HG03108 (cell line): ENCODE measurements around the gene AQP5.

Experiments
- ATAC-seq: cut with Tn5 transposase; IDR thresholded peaks from one replicate; pipeline ENCODE4 v1.9.1; 2021; ENCODE audit warnings: moderate library complexity; ENCODE audit not compliant: unreplicated experiment

AQP5 gene

DNA sequence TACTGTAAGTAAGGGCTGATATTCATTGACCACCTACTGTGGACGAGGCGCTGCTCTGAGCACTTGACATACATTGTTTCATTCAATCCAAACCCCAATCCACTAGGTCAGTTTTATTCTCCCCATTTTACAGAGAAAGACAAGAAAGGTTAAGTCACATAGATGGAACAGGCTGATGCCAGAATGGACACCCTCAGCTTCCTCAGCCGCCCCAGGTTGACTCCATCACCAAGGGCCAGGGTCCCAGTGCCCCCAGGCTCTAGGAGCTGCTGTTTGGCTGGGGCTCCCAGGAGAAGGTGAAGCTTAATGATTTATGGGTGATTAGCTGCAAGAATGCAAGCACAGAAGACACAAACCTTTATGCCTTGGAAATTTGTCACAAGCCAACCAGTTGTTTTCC is 11.8 kb upstream of the AQP5 start:
- no peak for ATAC-seq

DNA sequence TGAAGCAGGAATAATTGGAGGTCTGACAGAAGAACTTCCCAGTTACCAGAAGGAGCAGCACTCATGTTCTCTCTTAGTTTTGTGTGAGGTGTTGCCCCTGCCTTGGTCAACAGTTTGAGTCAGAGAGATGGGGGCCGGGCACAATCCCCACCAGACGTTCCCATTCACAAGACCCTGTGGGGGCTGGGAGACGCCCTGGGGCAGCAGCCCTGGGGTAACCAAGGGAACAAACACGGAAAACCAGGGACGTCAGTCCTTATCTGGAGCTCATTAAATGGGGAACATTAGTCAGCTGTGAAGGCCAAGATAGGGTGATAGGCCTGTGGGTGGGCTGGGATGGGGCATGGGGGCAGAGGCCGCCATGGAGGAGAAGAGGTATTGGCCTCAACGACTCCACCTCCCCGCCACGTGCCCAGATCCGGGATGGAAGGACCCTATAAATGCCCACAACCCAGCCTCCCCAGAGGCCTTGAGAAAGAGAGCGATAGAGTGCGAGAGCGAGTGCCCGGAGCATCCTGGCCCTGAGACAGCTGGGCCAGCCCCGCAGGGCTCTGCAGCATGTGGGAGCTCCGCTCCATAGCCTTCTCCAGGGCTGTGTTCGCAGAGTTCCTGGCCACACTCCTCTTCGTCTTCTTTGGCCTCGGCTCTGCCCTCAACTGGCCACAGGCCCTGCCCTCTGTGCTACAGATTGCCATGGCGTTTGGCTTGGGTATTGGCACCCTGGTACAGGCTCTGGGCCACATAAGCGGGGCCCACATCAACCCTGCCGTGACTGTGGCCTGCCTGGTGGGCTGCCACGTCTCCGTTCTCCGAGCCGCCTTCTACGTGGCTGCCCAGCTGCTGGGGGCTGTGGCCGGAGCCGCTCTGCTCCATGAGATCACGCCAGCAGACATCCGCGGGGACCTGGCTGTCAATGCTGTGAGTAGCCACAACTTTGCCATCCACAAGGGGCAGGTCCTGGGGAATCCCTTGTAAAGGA is 11.1 kb upstream of the AQP5 start, which contains the start of gene AQP2:
Gene AQP2 (plus strand): TSS at position 465 of the 979 bp plus-strand sequence. CDS start 94 bp downstream, at position 559.
- no peak for ATAC-seq

DNA sequence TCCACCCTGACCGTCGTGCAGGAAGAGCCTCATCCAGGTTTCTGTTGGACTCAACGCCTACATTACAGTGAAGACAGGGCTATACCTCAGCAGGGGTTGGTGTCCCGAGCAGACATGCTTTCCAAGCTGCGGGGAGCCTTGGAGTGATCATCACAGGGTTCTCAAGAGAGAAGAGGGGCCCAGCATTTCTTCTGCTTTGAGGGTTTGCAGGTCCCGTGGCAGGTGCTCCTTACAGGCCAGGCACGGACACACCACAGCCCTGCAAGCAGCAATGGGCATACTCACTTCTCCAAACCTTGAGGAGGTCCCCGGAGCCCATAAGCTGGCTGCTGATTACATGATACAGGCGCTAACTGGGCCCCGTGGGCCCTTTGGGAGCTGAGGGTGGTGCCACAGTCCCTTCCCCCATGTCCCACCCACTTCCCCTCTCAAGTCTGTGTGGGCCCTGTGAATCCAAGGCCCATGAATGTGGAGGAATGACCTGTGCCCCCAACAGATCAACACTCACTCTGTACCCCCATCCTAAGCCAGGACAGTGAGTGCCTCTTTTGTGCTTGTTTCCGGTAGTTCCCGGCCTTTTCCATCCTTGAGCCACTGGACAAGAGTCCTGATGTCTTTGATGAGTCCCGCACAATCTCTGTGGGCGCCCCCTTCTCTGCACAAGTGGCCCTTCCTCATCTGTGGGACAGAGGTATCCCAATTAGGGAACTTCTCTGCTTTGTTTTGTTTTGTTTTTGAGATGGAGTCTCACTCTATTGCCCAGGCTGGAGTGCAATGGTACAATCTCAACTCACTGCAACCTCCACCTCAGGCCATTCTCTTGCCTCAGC is 10.0 kb upstream of the AQP5 start:
- ATAC-seq = no peak

DNA sequence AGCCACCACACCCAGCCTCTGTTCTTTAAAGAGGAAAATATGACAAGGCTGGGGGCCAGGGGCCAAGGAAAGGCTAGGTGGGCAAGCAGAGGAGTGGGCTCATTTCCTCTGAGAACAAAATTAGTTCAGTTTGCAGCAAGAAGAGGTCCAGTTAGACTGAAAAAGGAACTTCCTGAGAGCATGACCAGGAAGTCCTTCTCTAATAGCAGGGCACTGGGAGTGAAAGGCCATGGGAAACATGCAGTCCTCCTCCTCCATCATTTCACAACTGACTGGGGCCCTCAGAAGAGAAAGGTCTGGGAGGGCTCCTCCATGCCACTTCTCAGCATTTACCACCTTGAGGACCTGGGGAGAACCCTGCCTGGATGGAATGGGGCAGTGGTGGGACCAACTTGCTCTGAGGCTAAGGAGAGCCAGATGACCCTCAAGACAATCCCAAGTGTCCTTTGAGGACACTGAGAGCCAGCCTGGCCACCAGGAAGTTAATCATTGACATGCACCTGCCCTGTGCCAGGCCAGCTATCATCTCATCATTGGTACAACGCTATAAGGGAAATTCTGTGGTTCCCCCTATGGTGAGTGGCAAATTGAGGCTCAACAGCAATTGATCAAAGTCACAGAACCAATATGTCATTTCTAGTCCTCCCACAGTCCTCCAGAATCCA is 9.1 kb upstream of the AQP5 start:
- no peak for ATAC-seq

DNA sequence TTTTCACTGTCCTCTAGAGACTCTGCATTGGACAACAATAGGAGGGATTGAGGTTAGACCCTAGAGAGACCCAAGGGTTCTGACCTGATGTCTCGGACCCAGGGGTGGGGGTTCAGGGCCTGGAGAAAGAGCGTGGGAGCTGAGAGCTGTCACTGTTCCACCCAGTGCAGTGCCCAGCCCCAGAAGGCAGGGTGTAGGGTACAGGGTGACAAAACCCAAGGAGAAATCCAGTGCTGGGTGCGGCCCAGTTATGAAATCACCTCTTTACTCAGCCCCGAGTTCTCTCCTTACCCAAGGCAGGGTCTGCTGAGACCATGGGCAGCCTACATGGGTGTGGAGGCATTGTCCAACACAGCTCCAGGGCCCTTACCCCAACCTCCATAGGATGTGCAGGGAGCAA is 8.5 kb upstream of the AQP5 start:
- no peak for ATAC-seq

DNA sequence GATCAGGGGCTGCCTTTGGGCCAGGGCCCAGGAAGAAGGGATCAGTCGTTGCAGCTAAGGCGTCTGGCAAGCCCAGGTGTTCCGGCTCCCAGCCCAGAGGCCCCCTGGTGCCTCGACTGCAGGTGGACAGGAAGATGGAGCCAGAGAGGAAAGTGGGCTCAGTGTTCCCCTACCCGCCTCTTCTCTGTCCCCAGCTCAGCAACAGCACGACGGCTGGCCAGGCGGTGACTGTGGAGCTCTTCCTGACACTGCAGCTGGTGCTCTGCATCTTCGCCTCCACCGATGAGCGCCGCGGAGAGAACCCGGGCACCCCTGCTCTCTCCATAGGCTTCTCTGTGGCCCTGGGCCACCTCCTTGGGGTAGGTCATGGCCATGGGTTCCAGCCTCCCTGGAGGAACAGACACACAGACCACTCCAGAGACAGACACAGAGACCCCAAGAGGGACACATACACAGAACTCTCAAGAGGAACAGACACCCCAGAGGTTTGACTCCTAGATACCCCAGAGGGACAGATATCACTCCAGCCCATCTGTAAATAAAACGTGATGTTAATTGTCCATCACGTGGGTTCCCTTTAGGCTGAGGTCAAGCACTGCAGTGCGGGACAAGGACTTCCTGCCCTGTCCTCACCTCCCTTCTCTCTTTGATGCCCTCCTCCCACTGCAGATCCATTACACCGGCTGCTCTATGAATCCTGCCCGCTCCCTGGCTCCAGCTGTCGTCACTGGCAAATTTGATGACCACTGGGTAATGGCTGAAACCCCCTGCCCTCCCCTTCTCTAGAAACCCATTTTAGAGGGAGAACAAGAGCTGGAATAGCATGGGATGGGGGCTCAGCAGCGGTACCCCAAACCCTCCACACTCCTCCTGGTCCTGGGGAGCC is 7.5 kb upstream of the AQP5 start:
- ATAC-seq = no peak

DNA sequence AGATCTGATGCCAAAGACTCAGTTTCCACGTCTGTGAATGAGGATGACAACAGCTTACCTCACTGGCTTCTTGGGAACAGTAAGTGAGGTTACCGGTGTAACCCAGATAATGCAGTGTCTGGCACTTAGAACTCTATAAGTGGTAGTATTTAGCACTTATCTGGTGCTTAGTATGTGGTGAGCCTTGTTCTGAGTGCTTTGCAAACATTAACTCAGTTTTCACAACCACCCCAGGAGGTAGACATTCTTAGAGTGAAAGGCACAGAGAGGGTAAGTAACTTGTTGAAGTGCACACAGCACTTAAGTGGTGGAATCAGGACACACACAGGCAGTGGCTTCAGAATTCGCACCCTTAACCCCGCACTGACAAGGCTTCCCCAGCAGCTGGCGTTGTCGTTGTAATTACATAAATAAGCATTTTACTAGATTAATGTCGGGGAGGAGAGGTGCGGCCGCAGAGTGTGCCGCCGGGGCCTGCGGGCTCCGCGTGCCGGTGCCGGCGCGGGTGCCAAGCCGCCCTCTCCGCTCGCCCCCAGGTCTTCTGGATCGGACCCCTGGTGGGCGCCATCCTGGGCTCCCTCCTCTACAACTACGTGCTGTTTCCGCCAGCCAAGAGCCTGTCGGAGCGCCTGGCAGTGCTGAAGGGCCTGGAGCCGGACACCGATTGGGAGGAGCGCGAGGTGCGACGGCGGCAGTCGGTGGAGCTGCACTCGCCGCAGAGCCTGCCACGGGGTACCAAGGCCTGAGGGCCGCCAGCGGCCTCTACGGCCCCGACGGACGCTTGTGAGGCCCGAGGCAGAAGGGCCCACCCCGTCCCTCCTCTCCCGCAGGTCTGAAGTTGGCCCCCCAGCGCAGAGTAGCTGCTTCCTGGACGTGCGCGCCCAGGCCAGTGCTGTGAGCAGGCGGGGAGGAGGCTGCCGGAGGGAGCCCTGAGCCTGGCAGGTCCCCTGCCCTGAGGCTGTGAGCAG is 6.5 kb upstream of the AQP5 start:
- ATAC-seq = no peak

DNA sequence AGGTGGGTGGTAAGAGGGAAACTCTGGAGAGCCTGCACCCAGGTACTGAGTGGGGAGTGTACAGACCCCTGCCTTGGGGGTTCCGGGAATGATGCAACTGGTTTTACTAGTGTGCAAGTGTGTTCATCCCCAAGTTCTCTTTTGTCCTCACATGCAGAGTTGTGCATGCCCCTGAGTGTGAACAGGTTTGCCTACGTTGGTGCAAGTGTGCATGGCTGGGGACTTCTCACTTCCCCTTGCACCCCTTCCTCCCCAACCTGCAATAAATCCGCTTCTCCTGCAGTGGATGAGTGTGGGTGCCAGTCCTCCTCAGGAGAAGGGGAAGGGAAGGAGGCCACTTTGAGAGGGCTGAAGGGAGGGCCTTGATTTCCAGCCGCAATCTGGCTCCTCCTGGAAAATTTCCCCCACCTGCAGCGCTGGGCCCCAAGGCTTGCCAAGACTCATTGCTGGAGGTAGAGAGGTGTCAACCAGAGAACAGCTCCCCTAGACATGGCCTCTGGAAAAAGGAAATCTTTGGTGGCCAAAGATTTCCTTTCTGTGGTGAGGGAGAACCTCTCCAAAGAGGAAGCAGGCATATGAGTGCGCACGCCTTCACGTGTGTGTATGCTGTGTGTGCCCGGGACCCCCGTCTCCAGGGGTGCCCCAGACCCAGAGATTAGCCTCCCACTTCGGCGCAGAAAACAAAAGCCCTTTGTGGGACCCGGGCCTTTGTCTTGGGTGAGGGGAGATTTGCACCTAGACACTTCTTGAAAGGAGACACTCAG is 5.6 kb upstream of the AQP5 start:
- ATAC-seq = no peak

DNA sequence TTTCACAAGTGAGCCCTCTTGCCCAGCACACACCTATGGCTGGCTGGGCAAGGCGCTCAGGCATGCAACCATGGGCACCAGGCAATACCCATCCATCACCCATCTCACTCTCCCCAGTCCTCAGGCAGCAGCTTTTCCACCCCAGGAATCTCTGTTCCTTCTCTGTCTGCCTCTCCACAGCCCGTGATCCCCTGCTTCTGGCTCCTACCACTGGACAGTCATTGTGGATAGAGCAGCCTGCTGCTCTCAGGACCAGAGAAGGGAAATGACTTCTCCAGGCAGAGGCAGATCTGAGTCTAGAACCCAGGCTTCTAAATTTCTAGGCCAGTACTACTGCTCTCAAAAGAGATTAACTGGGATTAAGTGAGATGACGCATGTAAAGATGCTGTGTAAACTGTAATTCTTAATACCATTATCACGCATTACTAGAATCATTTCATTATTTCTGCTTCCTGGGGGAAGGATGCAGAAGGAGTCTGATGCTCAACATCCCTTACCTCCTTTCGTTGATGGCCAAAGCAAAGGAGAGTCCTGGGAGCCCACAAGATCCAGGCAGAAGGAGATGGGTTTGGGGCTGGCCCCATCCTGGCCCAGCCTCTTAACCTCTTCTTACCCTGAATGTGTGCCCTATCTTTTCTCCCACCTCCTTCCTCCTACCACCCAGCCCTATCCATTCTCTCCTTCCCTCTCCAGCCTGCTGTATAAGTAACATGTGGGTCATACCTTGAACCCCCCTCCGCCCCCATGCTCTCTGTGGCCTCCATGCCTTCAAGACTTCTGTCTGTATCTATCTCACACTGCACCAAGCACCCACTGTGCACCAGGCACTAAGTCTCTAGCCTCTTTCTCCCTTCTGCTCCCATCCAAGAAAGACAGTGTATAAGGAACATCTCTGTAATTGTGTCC is 4.8 kb upstream of the AQP5 start:
- no peak for ATAC-seq

DNA sequence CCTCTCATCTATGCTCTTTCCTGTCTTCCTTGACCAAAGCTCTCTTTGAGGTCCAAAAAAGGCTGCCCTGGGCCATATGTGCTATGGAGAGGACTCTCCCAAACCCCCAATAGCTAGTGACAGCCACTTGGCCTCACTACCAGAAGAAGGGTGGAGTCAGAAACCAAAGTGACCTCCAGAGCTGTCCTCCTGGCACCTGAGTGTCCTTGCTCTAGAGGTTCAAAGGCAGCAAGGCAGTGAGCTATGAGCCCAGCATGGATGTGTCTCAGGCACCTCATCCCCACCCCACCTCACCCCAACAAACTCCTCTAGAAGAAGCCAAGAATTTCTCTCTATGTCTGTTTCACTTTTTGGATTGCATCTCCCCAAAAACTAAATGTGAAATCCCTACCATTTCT is 4.1 kb upstream of the AQP5 start:
- ATAC-seq = no peak

DNA sequence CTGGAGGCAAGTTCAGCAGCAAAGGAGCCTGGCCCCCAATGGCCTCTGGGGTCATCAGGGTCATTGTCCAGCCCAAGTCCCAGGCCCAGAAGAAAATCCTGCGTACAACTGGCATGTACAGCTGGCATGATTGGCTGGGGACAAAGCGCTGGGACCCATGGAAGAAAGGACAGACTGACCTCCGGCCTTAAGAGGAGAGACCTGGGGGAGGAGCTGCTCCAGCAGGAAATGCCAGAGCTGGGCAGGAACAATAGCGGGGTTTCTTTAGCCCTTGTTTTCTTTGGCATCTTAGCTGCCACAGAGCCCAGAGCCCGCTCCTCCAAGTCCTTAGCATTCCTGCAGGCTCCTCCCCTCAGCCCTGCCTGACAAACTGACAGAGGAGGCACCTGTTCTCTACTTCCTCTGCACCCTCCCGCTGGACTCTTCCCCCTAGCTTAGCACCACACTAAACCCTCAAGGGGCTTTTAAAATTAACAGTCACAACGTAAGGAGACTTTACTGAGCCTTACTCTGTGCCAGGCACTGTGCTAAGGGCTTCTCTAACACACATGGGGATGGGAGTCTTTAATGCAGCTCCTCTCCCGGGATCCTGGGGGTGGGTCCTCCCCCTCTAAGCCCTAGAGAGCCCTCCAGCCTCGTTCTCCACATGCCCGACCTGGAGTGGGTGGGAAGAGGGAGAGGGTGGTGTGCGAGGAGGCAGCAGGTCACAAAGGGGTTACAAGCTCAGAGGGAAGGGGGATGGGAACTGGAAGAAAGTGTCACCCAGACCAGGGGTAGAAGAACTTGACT is 1.8 kb upstream of the AQP5 start:
- no peak for ATAC-seq

DNA sequence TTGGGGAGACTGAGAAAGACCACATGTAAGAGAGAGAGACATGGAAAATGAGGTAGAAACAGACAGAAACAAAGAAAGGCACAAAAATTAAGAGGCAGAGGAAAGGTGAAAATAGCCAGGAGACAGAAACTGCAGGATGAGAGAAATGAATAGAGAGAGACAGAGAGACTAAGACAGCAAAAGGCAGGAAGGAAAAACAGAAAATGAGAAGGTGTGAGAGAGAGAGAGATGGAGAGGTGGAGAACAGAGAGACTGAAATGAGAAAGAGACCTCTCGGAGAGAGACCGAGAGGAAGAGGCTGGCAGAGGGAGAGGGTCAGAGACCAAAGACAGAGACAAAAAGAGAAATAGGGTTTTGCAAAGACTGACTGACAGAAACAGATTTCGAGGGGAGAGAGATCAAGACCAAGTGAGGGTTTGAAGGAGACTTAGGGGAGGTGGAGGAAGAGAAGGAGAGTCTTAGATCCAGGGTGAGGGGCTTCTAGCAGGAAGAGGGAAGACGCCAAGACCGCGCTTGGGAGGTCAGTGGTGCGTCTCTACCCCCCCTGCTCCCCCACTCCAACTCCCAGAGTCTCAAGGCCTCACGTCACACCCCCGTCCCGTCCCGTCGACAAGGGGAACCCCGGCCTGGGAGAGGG is 1.1 kb upstream of the AQP5 start:
- ATAC-seq = no peak

DNA sequence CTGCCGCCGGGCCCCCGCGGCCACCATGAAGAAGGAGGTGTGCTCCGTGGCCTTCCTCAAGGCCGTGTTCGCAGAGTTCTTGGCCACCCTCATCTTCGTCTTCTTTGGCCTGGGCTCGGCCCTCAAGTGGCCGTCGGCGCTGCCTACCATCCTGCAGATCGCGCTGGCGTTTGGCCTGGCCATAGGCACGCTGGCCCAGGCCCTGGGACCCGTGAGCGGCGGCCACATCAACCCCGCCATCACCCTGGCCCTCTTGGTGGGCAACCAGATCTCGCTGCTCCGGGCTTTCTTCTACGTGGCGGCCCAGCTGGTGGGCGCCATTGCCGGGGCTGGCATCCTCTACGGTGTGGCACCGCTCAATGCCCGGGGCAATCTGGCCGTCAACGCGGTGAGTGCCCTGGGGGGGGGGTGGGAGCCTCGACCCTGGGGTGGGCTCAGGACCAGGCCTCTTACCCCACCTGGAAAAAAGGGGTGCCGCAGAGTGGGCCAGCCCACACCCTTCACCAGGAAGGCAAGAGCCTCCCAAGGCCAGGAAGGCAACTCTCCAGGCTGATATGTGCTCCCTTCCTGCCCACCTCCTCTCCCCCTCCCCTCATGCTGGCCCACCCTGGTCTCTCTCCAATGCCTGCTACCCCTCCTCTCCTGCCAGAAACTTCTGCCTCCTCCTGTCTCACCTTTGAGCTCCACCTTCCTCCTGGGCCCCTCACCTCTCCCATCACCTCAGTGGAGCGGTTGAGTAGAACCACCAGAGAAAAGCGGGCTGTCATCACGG is 507 bp downstream of the AQP5 start:
- ATAC-seq = no peak

DNA sequence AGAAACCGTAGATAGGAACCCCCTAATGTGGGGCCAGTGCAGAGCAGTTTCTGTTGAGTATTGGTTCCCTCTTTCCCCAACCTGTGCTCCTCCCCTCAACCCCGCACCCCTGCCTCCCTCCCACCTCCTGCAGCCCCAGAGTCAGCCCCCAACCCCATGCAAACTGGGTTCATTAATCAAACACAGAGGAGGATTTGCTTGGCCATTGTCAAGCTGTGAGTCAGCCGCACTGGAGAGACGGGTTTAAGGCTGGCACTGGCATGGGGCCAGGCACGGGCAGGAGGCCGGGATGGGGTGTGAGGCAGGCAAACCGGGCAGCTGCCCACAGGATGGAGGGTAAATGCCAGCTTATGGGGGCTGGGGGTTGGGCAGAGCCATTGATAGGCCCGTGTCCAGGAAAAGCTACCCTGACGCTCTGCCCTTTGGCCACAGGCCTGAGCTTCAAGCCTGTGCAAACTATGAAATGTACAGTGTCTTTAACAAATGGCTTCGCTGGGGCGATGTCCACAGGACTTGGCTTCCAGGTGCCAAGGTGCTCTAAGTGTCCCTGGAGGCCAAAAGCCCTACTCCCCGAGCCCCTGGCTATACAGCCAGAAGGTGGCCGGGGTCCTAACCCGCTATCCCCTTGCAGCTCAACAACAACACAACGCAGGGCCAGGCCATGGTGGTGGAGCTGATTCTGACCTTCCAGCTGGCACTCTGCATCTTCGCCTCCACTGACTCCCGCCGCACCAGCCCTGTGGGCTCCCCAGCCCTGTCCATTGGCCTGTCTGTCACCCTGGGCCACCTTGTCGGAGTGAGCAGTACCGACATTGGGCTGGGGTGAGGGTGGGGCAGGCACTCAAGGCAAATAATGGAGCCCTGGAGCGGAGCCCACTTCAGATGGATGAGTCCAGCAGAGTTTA is 1.4 kb downstream of the AQP5 start:
- no peak for ATAC-seq
